H1 (cell line): Measurements from ENCODE around the gene L1TD1. TPM values are rescaled to one million over a fixed set of nuclear protein-coding genes. Genes with fewer than 3 reads are reported as not detected.

Source experiments
- CTCF ChIA-PET: fragments of 300-600 bp; sonication (Branson Sonifier 250); formaldehyde crosslinking; loops from one replicate; lab custom pipeline; 2021; ENCODE audit not compliant: partially characterized antibody; lab: Charles Lee
- POLR2A ChIA-PET: fragments of 300-600 bp; sonication (Branson Sonifier 250); formaldehyde crosslinking; loops from one replicate; lab custom pipeline; 2021; ENCODE audit warnings: inconsistent platforms; ENCODE audit not compliant: partially characterized antibody; lab: Charles Lee
- DNase-seq, 2 experiments: peaks; one replicate each; pipeline versions ENCODE4 v3.0.0 to v3.0.0-alpha.2; 2010 to 2022; ENCODE audit warnings: low spot score in 2 of 2, low read depth in 1 of 2, mixed read lengths in 1 of 2
- FAIRE-seq: peaks from 2 replicates; lab custom pipeline; 2011; peaks lifted over from hg19 to GRCh38; lab: Jason Lieb, UNC
- H2AFZ ChIP-seq: 2 replicates; pipeline ENCODE4 v1.8.1; 2012; ENCODE audit warnings: low read length, inconsistent platforms
- H2AK5ac ChIP-seq: 2 replicates; pipeline ENCODE4 v1.6.1; 2013; ENCODE audit warnings: low read depth, low read length
- H2BK120ac ChIP-seq: replicated peaks from 2 replicates; pipeline ENCODE3; 2013; ENCODE audit warnings: low read depth, low read length, inconsistent platforms
- H2BK12ac ChIP-seq: 2 replicates; pipeline ENCODE4 v1.6.1; 2013; ENCODE audit warnings: low read depth, low read length
- H2BK15ac ChIP-seq: 2 replicates; pipeline ENCODE4 v1.6.1; 2013; ENCODE audit warnings: low read length
- H2BK20ac ChIP-seq: 2 replicates; pipeline ENCODE4 v1.6.1; 2013; ENCODE audit warnings: low read length
- H2BK5ac ChIP-seq: 2 replicates; pipeline ENCODE4 v1.6.1; 2013; ENCODE audit warnings: low read depth, low read length
- H3K14ac ChIP-seq: 2 replicates; pipeline ENCODE4 v1.6.1; 2013; ENCODE audit warnings: inconsistent platforms; ENCODE audit not compliant: insufficient read length
- H3K18ac ChIP-seq: 2 replicates; pipeline ENCODE4 v1.6.1; 2013; ENCODE audit warnings: low read length; ENCODE audit errors: extremely low read depth
- H3K23ac ChIP-seq: 2 replicates; pipeline ENCODE4 v1.6.1; 2013; ENCODE audit warnings: inconsistent platforms; ENCODE audit not compliant: insufficient read length
- H3K23me2 ChIP-seq: 2 replicates; pipeline ENCODE4 v1.6.1; 2013; ENCODE audit warnings: low read depth, low read length
- H3K27ac ChIP-seq: 2 replicates; pipeline ENCODE4 v1.6.1; 2011; ENCODE audit warnings: low read depth, low read length, inconsistent platforms
- H3K27me3 ChIP-seq, 4 experiments: replicated peaks in 1 of 4; 1 replicate in 1 of 4; 2 replicates in 3 of 4; pipeline versions ENCODE4 v1.6.1 to v1.8.1; 2011 to 2013; ENCODE audit warnings: low read length in 3 of 4, mild to moderate bottlenecking in 3 of 4, inconsistent platforms in 2 of 4, mixed read lengths in 2 of 4, moderate library complexity in 1 of 4; ENCODE audit not compliant: control insufficient read depth in 3 of 4, insufficient read depth in 3 of 4; ENCODE audit errors: extremely low read depth in 1 of 4
- H3K36me3 ChIP-seq, 4 experiments: 2 replicates each; pipeline versions ENCODE4 v1.6.1 to v1.8.1; 2011 to 2013; ENCODE audit warnings: mild to moderate bottlenecking in 4 of 4, low read length in 3 of 4, moderate library complexity in 2 of 4, control low read depth in 1 of 4, inconsistent platforms in 1 of 4; ENCODE audit not compliant: insufficient read depth in 4 of 4, control insufficient read depth in 2 of 4
- H3K4ac ChIP-seq: replicated peaks from 2 replicates; pipeline ENCODE3; 2013; ENCODE audit warnings: low read length, low read depth, mixed read lengths, inconsistent platforms; ENCODE audit not compliant: insufficient read length
- H3K4me1 ChIP-seq, 4 experiments: replicated peaks in 1 of 4; 1 replicate in 1 of 4; 2 replicates in 3 of 4; pipeline versions ENCODE4 v1.6.1 to v1.8.1; 2011 to 2013; ENCODE audit warnings: low read length in 3 of 4, inconsistent platforms in 2 of 4, mixed read lengths in 1 of 4; ENCODE audit not compliant: insufficient read depth in 4 of 4, control insufficient read depth in 3 of 4
- H3K4me2 ChIP-seq, 2 experiments: 2 replicates each; pipeline versions ENCODE4 v1.6.1 to v1.8.1; 2011 to 2013; ENCODE audit warnings: low read depth in 2 of 2, low read length in 2 of 2, control low read depth in 1 of 2, inconsistent platforms in 1 of 2, mild to moderate bottlenecking in 1 of 2; ENCODE audit not compliant: insufficient read depth in 1 of 2
- H3K4me3 ChIP-seq, 4 experiments: fragments of 200-600, 300-600 bp in 1 of 4; sonication (generic), shearing (Covaris generic), sonication (Bioruptor Twin) in 1 of 4; 2 replicates each; pipeline versions ENCODE4 v1.5.1 to v1.8.1; 2011 to 2016; ENCODE audit warnings: low read length in 4 of 4, low read depth in 3 of 4, control low read depth in 2 of 4, inconsistent platforms in 2 of 4, mild to moderate bottlenecking in 2 of 4, mixed read lengths in 1 of 4, moderate library complexity in 1 of 4; ENCODE audit not compliant: insufficient read depth in 2 of 4; ENCODE audit errors: extremely low read depth in 1 of 4
- H3K56ac ChIP-seq: replicated peaks from 2 replicates; pipeline ENCODE3; 2013; ENCODE audit warnings: low read depth, mild to moderate bottlenecking, mixed read lengths, low read length, inconsistent platforms; ENCODE audit not compliant: insufficient read length
- H3K79me1 ChIP-seq: 2 replicates; pipeline ENCODE4 v1.6.1; 2013; ENCODE audit warnings: low read depth, low read length, control low read depth
- H3K79me2 ChIP-seq, 2 experiments: 2 replicates each; pipeline versions ENCODE4 v1.6.1 to v1.8.1; 2012 to 2013; ENCODE audit warnings: low read length in 2 of 2, mild to moderate bottlenecking in 2 of 2, inconsistent platforms in 1 of 2; ENCODE audit not compliant: insufficient read depth in 2 of 2, control insufficient read depth in 1 of 2
- H3K9ac ChIP-seq, 4 experiments: replicated peaks in 1 of 4; 1 replicate in 1 of 4; 2 replicates in 3 of 4; pipeline versions ENCODE4 v1.6.1 to v1.8.1; 2011 to 2013; ENCODE audit warnings: low read depth in 3 of 4, low read length in 3 of 4, control low read depth in 2 of 4, mild to moderate bottlenecking in 2 of 4, moderate library complexity in 2 of 4, inconsistent platforms in 1 of 4; ENCODE audit errors: extremely low read depth in 1 of 4
- H3K9me3 ChIP-seq, 2 experiments: 2 replicates each; pipeline versions ENCODE4 v1.6.1 to v1.8.1; 2012 to 2013; ENCODE audit warnings: mild to moderate bottlenecking in 2 of 2, moderate library complexity in 2 of 2, control low read depth in 1 of 2, inconsistent platforms in 1 of 2, low read depth in 1 of 2, low read length in 1 of 2, mixed read lengths in 1 of 2; ENCODE audit not compliant: insufficient read depth in 2 of 2
- H4K20me1 ChIP-seq, 2 experiments: replicated peaks in 1 of 2; 2 replicates each; pipeline versions ENCODE3 to v1.8.1; 2011 to 2013; ENCODE audit warnings: inconsistent platforms in 2 of 2, low read length in 2 of 2, mild to moderate bottlenecking in 1 of 2; ENCODE audit not compliant: insufficient read depth in 2 of 2, control insufficient read depth in 1 of 2
- H4K5ac ChIP-seq: 2 replicates; pipeline ENCODE4 v1.6.1; 2013; ENCODE audit warnings: low read length, low read depth, mixed read lengths, inconsistent platforms; ENCODE audit not compliant: insufficient read length
- H4K8ac ChIP-seq: 2 replicates; pipeline ENCODE4 v1.8.0; 2013; ENCODE audit warnings: mild to moderate bottlenecking, moderate library complexity, low read length, inconsistent platforms; ENCODE audit not compliant: insufficient read depth; ENCODE audit errors: extremely low read depth
- H4K91ac ChIP-seq: replicated peaks from 2 replicates; pipeline ENCODE3; 2013; ENCODE audit warnings: low read length, mixed read lengths, inconsistent platforms; ENCODE audit not compliant: insufficient read length
- WGBS, 2 experiments: shearing (Covaris generic) in 1 of 2; methylation state at CpG; one replicate each; pipeline versions ENCODE4 v1.1.6 to v1.1.7; 2013 to 2015; ENCODE audit warnings: low lambda C conversion rate in 2 of 2, mixed read lengths in 2 of 2, inconsistent platforms in 1 of 2, low coverage in 1 of 2, missing lambda C conversion rate in 1 of 2; ENCODE audit not compliant: insufficient replicate concordance in 2 of 2, insufficient coverage in 1 of 2, insufficient read length in 1 of 2; ENCODE audit errors: extremely low coverage in 1 of 2, missing lambda C conversion rate in 1 of 2; 5-methylcytosine and 5-hydroxymethylcytosine counted together
- polyA plus RNA-seq, 7 experiments: library from polyadenylated mRNA; depleted of rRNA in 3 of 7; stranded (reverse) in 5 of 7; unstranded in 2 of 7; fragments of >200 nt in 5 of 7; fragments of 200-250 nt in 2 of 7; gene quantifications; 1 replicate in 5 of 7; 2 replicates in 1 of 7; 4 replicates in 1 of 7; pipeline versions ENCODE4 v1.2.1 to v1.2.3, GENCODE V29; 2011 to 2013; ENCODE audit warnings: missing spikeins in 2 of 7, mixed read lengths in 2 of 7
- total RNA-seq: library from RNA; stranded (reverse); fragmentation: NEBNext Ultra II Directional; extraction: Animal tissue kit (Norgen Biotek cat#: 25700); gene quantifications from 2 replicates; pipeline ENCODE4 v1.2.1, GENCODE V29; 2021

The L1TD1 gene
- total and polyA plus RNA-seq, 2 of the 8 experiments (the other 6 are each of a cell fraction or from before 2014, with no cell fraction given): 35.3 to 441 TPM

DNA sequence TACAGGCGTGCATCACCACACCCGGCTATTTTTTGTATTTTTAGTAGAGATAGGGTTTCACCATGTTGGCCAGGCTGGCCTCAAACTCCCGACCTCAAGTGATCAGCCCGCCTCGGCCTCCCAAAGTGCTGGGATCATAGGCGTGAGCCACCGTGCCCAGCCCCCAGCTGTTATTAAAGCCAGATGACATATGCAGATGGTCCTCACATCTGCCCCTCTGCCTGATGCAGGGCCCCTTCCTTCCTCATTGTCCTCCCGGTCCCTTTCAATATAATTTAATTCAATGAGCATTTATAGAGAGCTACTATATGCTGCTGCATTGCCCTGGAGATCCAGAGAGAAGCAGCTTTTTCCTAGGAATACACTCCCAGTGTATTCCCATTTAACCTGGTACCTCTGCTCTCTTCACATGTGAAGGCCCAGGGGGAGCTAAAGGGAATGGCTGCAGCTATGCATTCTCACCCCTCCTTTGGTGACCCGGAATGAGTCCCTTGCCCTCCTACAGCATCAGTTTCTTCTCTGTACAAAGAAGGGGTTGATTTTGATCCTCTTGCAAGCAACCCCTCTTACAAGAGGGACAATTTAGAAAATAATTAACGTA lies 55.6 kb downstream of the L1TD1 start:
- ChIA-PET CTCF (interaction anchor here (0.5 to 3.3 kb wide), 13 partner anchors 12 to 154 kb away, joined by 3 to 19 read pairs (median 4); no protein-coding TSS in a partner anchor), POLR2A (interaction anchor here (0.7 to 1.2 kb wide), 4 partner anchors 14 to 38 kb away, joined by 3 to 4 read pairs (median 3); no protein-coding TSS in a partner anchor)
- Histone ChIP-seq H2BK20ac (no peak overlapping the region), H4K5ac (no peak overlapping the region), H3K9ac (no peak overlapping the region), H4K20me1 (no peaks in the 10 kb centered on the region), H3K4me3 (no peak overlapping the region), H2BK15ac (no peak overlapping the region), H3K56ac (no peak overlapping the region), H3K18ac (no peak overlapping the region), H3K4me1 (peaks cover 0 to under 1% (median 0%) of the 10 kb centered on the region in 4 experiments; a peak in 1 of 7 replicates), H3K14ac (no peak overlapping the region), H4K8ac (no peak overlapping the region), H2AK5ac (no peak overlapping the region), H2BK120ac (no peak overlapping the region), H3K27ac (no peak overlapping the region), H3K4me2 (no peak overlapping the region), H3K27me3 (no peaks in the 10 kb centered on the region), H2AFZ (no peak overlapping the region), H2BK12ac (no peak overlapping the region), H3K79me1 (no peaks in the 10 kb centered on the region), H3K36me3 (no peaks in the 10 kb centered on the region), H3K9me3 (no peaks in the 10 kb centered on the region), H4K91ac (no peak overlapping the region), H3K79me2 (no peaks in the 10 kb centered on the region), H3K23me2 (no peaks in the 10 kb centered on the region), H3K4ac (no peak overlapping the region), H3K23ac (no peak overlapping the region), H2BK5ac (no peak overlapping the region)
- 89% methylated on average over 9 of the region's 10 CpGs; no CpG with 5 or more reads in 1 of the 2 experiments for WGBS, 2 experiments
- FAIRE-seq: no peak
- DNase-seq: no peak
